Spleen (tissue), 7 donors: ENCODE data around the gene DGKH.

Experiments used
- POLR2A ChIP-seq, 3 donors: fragments of 450-650 bp; IDR thresholded peaks; one replicate each; pipeline ENCODE4 v1.5.1; 2017; ENCODE audit warnings: antibody characterized with exemption in 3 of 3, mild to moderate bottlenecking in 1 of 3
- POLR2AphosphoS5 ChIP-seq, 3 donors: sonication (generic); formaldehyde crosslinking; IDR thresholded peaks; one replicate each; pipeline ENCODE4 v1.5.1; 2017; ENCODE audit warnings: antibody characterized with exemption in 3 of 3
- TF ChIP-seq, protein P1 (sequence below), 11 experiments: fragments of 200-600 bp in 7 of 11; fragments of 450-650 bp in 4 of 11; sonication (generic) in 4 of 11; IDR thresholded peaks in 8 of 11; conservative IDR thresholded peaks in 3 of 11; 1 replicate in 7 of 11; 2 replicates in 4 of 11; pipeline versions ENCODE4 v1.4.0 to v1.8.0; 2016 to 2021; ENCODE audit warnings: antibody characterized with exemption in 11 of 11, inconsistent platforms in 4 of 11, mild to moderate bottlenecking in 1 of 11
- donor health status: DM: no; HTN: no; CAD: no; lungs with moderate emphysema.
- donor health status: DM: no; HTN: no; CAD: no.
- donor health status: DM: no; HTN: no; CAD: no.

DNA sequence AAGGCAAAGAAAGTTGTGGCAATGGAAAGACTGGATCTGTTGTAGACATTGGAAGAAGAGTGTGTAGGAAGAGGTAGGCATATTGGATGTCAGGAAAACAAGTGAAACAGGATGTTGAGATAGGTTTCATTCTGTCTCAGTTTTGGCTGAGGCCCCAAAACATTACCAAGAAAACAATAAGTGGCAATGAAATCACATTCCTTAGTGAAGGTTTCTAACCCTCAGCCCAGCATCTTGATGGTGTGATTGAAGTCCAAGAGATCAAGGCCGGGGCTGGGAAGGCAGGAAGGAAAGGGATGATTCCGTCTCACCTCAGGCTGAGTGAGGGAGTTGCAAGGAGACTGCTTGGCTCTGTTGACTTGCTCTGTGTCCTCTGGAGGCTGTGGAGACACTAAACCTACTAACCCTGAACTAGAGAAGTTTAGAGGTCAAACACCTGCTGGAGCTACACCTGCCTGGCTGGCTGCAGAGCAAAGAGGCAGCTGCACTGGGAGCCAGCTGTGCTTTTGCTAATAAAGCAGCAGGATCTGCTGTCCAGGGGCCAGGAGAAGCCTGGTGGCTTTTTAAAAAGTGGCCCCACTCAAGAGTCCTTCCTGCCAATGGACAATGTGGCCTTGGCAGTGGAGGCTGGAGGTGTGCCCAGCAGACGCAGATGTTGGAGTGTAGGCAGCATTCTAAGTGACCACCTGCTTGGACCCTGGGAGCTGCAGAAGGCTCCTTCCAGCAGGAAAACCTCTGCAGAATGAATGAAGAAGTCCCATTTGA, 53.6 kb downstream of the DGKH start:
- TF ChIP-seq POLR2A (IDR thresholded peaks at IDR 0.05) (no peak), POLR2AphosphoS5 (IDR thresholded peaks at IDR 0.05) (no peak)
- TF ChIP-seq, protein P1, sequence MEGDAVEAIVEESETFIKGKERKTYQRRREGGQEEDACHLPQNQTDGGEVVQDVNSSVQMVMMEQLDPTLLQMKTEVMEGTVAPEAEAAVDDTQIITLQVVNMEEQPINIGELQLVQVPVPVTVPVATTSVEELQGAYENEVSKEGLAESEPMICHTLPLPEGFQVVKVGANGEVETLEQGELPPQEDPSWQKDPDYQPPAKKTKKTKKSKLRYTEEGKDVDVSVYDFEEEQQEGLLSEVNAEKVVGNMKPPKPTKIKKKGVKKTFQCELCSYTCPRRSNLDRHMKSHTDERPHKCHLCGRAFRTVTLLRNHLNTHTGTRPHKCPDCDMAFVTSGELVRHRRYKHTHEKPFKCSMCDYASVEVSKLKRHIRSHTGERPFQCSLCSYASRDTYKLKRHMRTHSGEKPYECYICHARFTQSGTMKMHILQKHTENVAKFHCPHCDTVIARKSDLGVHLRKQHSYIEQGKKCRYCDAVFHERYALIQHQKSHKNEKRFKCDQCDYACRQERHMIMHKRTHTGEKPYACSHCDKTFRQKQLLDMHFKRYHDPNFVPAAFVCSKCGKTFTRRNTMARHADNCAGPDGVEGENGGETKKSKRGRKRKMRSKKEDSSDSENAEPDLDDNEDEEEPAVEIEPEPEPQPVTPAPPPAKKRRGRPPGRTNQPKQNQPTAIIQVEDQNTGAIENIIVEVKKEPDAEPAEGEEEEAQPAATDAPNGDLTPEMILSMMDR (IDR thresholded peaks at IDR 0.05 in 8 of 11, conservative IDR thresholded peaks at IDR 0.05 in 3 of 11): no peak
